ENCODE measurements around the gene MYOD1. TPM values are rescaled to one million over a fixed set of nuclear protein-coding genes. Genes with fewer than 3 reads are reported as not detected.

Gene MYOD1
- polyA plus RNA-seq, 1 experiment: not detected

GRCh38 chr11:17707830-17708229 lies 11.5 kb upstream of the MYOD1 start:
- no peak for DNase-seq (ENCODE audit: low read depth)
- Histone ChIP-seq H3K4me3 (ENCODE audit: low read depth, low read length) (no peak overlapping the region), H3K36me3 (ENCODE audit: control insufficient read depth, insufficient read depth, low read length) (no peaks in the 10 kb centered on the region), H3K27me3 (ENCODE audit: control insufficient read depth, insufficient read depth, low read length) (peaks cover 3% of the 10 kb centered on the region; the same call in 1 of the 2 replicates)
- no peak for TF ChIP-seq CTCF (IDR thresholded peaks at IDR 0.05; ENCODE audit: insufficient read depth, low read depth, low read length)
- ChIA-PET CTCF (interaction anchor here (1.2 to 1.4 kb wide), 2 partner anchors 15 to 23 kb away, joined by 3 to 4 read pairs; no protein-coding TSS in a partner anchor), POLR2A (no interaction called here)

GRCh38 chr11:17711836-17712235 lies 7.5 kb upstream of the MYOD1 start:
- DNase-seq (ENCODE audit: low read depth): no peak
- no peak for TF ChIP-seq CTCF (IDR thresholded peaks at IDR 0.05; ENCODE audit: insufficient read depth, low read depth, low read length)
- Histone ChIP-seq H3K4me3 (ENCODE audit: low read depth, low read length) (no peak overlapping the region), H3K27me3 (ENCODE audit: control insufficient read depth, insufficient read depth, low read length) (peaks cover 4% of the 10 kb centered on the region; the same call in 1 of the 2 replicates), H3K36me3 (ENCODE audit: control insufficient read depth, insufficient read depth, low read length) (no peaks in the 10 kb centered on the region)
- CTCF ChIA-PET: interaction anchor here (1.2 to 2.5 kb wide), 2 partner anchors 9 to 19 kb away, joined by 3 to 13 read pairs; no protein-coding TSS in a partner anchor
- POLR2A ChIA-PET: no interaction called here

- ChIA-PET POLR2A (no interaction called here), CTCF (interaction anchor here (2.5 kb wide), 1 partner anchor 17 kb away, joined by 13 read pairs; no protein-coding TSS in a partner anchor)
- no peak for TF ChIP-seq CTCF (IDR thresholded peaks at IDR 0.05; ENCODE audit: insufficient read depth, low read depth, low read length)
- DNase-seq (ENCODE audit: low read depth): no peak
- peaks cover 14% of the 10 kb centered on the region for H3K27me3 ChIP-seq (ENCODE audit: control insufficient read depth, insufficient read depth, low read length)
- no peaks in the 10 kb centered on the region for H3K36me3 ChIP-seq (ENCODE audit: control insufficient read depth, insufficient read depth, low read length)
- no peak overlapping the region for H3K4me3 ChIP-seq (ENCODE audit: low read depth, low read length)
These were observed 5.5 kb upstream of the MYOD1 start for GRCh38 chr11:17713851-17714250.

GRCh38 chr11:17714356-17714854 lies 5.0 kb upstream of the MYOD1 start:
- ChIA-PET POLR2A (no interaction called here), CTCF (no interaction called here)
- H3K36me3 ChIP-seq (ENCODE audit: control insufficient read depth, insufficient read depth, low read length): no peaks in the 10 kb centered on the region
- H3K4me3 ChIP-seq (ENCODE audit: low read depth, low read length): no peak overlapping the region
- TF ChIP-seq CTCF (IDR thresholded peaks at IDR 0.05; ENCODE audit: insufficient read depth, low read depth, low read length): no peak
- no peak for DNase-seq (ENCODE audit: low read depth)
- H3K27me3 ChIP-seq (ENCODE audit: control insufficient read depth, insufficient read depth, low read length): peaks cover 14% of the 10 kb centered on the region

GRCh38 chr11:17714870-17715269 lies 4.5 kb upstream of the MYOD1 start:
- ChIA-PET POLR2A (no interaction called here), CTCF (no interaction called here)
- Histone ChIP-seq H3K36me3 (ENCODE audit: control insufficient read depth, insufficient read depth, low read length) (no peaks in the 10 kb centered on the region), H3K4me3 (ENCODE audit: low read depth, low read length) (no peak overlapping the region), H3K27me3 (ENCODE audit: control insufficient read depth, insufficient read depth, low read length) (peaks cover 16% of the 10 kb centered on the region)
- no peak for DNase-seq (ENCODE audit: low read depth)
- TF ChIP-seq CTCF (IDR thresholded peaks at IDR 0.05; ENCODE audit: insufficient read depth, low read depth, low read length): no peak
